Peyer's patch (tissue), 4 donors: ENCODE data around the gene CBLN3.

Experiments used
- POLR2A ChIP-seq, 2 donors: fragments of 450-650 bp; IDR thresholded peaks; one replicate each; pipeline ENCODE4 v1.5.1; 2017; ENCODE audit warnings: antibody characterized with exemption in 2 of 2, mild to moderate bottlenecking in 2 of 2, moderate library complexity in 2 of 2
- TF ChIP-seq, protein P1 (sequence below), 6 experiments: fragments of 450-650 bp in 4 of 6; fragments of 200-600 bp in 2 of 6; sonication (generic) in 1 of 6; IDR thresholded peaks; one replicate each; pipeline ENCODE4 v1.5.1; 2017 to 2019; ENCODE audit warnings: antibody characterized with exemption in 6 of 6, mild to moderate bottlenecking in 3 of 6, moderate library complexity in 1 of 6

DNA sequence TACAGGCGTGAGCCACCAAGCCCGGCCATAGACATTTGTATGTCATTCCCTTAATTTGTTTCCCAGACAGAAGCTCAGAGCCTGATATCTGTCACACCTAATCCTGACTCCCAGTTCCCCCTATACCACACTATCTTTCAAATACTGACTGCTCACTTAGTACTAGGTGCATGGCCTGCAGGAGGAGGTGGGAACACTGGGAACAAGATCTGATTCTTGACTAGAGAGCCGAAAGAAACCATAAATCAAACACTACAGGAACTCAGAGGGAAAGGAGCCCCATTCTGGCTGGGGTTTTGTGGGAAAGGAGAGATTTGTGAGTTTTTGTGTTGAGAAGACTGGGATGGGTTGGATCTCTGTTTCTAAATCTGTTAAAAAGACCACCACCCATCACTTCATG, 5.2 kb upstream of the CBLN3 start:
- TF ChIP-seq, protein P1, sequence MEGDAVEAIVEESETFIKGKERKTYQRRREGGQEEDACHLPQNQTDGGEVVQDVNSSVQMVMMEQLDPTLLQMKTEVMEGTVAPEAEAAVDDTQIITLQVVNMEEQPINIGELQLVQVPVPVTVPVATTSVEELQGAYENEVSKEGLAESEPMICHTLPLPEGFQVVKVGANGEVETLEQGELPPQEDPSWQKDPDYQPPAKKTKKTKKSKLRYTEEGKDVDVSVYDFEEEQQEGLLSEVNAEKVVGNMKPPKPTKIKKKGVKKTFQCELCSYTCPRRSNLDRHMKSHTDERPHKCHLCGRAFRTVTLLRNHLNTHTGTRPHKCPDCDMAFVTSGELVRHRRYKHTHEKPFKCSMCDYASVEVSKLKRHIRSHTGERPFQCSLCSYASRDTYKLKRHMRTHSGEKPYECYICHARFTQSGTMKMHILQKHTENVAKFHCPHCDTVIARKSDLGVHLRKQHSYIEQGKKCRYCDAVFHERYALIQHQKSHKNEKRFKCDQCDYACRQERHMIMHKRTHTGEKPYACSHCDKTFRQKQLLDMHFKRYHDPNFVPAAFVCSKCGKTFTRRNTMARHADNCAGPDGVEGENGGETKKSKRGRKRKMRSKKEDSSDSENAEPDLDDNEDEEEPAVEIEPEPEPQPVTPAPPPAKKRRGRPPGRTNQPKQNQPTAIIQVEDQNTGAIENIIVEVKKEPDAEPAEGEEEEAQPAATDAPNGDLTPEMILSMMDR (IDR thresholded peaks at IDR 0.05): no peak
- TF ChIP-seq POLR2A (IDR thresholded peaks at IDR 0.05): no peak
